CD4-positive, alpha-beta T cell (primary cell): Measurements from ENCODE around the gene CLEC4M. TPM values are rescaled to one million over a fixed set of nuclear protein-coding genes. Genes with fewer than 3 reads are reported as not detected.

Source experiments
- ATAC-seq: fragments of 200-7000 bp; cut with Tn5 transposase; one replicate; pipeline ENCODE4 v1.10.0; 2022; ENCODE audit warnings: mild to moderate bottlenecking; ENCODE audit not compliant: poor library complexity
- CTCF ChIA-PET: fragments of 350-600 bp; sonication (Branson Sonifier 250); formaldehyde crosslinking; loops from one replicate; lab custom pipeline; 2021; ENCODE audit warnings: antibody characterized with exemption, inconsistent platforms; lab: Charles Lee
- POLR2A ChIA-PET: fragments of 350-600 bp; sonication (Branson Sonifier 250); formaldehyde crosslinking; loops from one replicate; lab custom pipeline; 2021; ENCODE audit warnings: antibody characterized with exemption, inconsistent platforms; lab: Charles Lee
- DNase-seq, 14 experiments: peaks; one replicate each; pipeline ENCODE4 v3.0.0-alpha.2; 2013 to 2020; ENCODE audit warnings: mixed read lengths in 2 of 14
- H3K27ac ChIP-seq, 2 donors: one replicate each; pipeline versions ENCODE4 v1.5.1 to v1.7.0; 2013; ENCODE audit warnings: low read length in 2 of 2, low read depth in 1 of 2, mild to moderate bottlenecking in 1 of 2
- H3K27me3 ChIP-seq, 2 experiments: 1 replicate in 1 of 2; 2 replicates in 1 of 2; pipeline versions ENCODE4 v1.6.1 to v1.7.0; 2013; ENCODE audit warnings: low read length in 2 of 2, control low read depth in 1 of 2, mild to moderate bottlenecking in 1 of 2, moderate library complexity in 1 of 2; ENCODE audit not compliant: insufficient read depth in 2 of 2, control insufficient read depth in 1 of 2
- H3K36me3 ChIP-seq: one replicate; pipeline ENCODE4 v1.6.1; 2013; ENCODE audit warnings: low read length, control low read depth; ENCODE audit not compliant: insufficient read depth
- H3K4me1 ChIP-seq: one replicate; pipeline ENCODE4 v1.6.1; 2013; ENCODE audit warnings: low read length, control low read depth; ENCODE audit not compliant: insufficient read depth
- H3K4me3 ChIP-seq: one replicate; pipeline ENCODE4 v1.5.1; 2013; ENCODE audit warnings: mild to moderate bottlenecking, low read length, moderate library complexity
- H3K9me3 ChIP-seq, 2 experiments: 1 replicate in 1 of 2; 2 replicates in 1 of 2; pipeline versions ENCODE4 v1.6.1 to v1.7.0; 2013; ENCODE audit warnings: low read length in 2 of 2, mild to moderate bottlenecking in 2 of 2, control low read depth in 1 of 2, moderate library complexity in 1 of 2; ENCODE audit not compliant: control insufficient read depth in 1 of 2, insufficient read depth in 1 of 2
- H3K27ac Mint-ChIP-seq: one replicate; pipeline ENCODE4 v1.8.0; 2020; ENCODE audit warnings: mixed read lengths
- H3K27me3 Mint-ChIP-seq: one replicate; pipeline ENCODE4 v1.8.0; 2021; ENCODE audit warnings: mixed read lengths
- H3K36me3 Mint-ChIP-seq: one replicate; pipeline ENCODE4 v1.8.0; 2021; ENCODE audit warnings: low read depth, mixed read lengths
- H3K4me1 Mint-ChIP-seq: one replicate; pipeline ENCODE4 v1.8.0; 2021; ENCODE audit warnings: low read depth, mixed read lengths
- H3K4me3 Mint-ChIP-seq: one replicate; pipeline ENCODE4 v1.8.0; 2020; ENCODE audit warnings: mild to moderate bottlenecking, mixed read lengths
- H3K9me3 Mint-ChIP-seq: one replicate; pipeline ENCODE4 v1.8.0; 2020; ENCODE audit warnings: mixed read lengths
- intact Hi-C, 2 experiments: fragments of 100-400 bp; cut with DNase I in 1 of 2; cut with micrococcal nuclease in 1 of 2; formaldehyde crosslinking; loops; one replicate each; pipeline versions ENCODE4 v1.15.1 to v1.9.0; 2023 to 2025; cut with DNase I, micrococcal nuclease
- total RNA-seq, 174 experiments: library from RNA in 2 of 174; stranded (reverse) in 2 of 174; gene quantifications; one replicate each; pipeline ENCODE4 v1.2.3 and lab custom pipeline; 2021 to 2026
- TF ChIP-seq, protein P1 (sequence below): fragments of 200-600 bp; IDR thresholded peaks from one replicate; pipeline ENCODE4 v1.8.0; 2022; ENCODE audit warnings: antibody characterized with exemption, mild to moderate bottlenecking

The CLEC4M gene
- total RNA-seq, 2 experiments from 2014 or later, result not detected

DNA sequence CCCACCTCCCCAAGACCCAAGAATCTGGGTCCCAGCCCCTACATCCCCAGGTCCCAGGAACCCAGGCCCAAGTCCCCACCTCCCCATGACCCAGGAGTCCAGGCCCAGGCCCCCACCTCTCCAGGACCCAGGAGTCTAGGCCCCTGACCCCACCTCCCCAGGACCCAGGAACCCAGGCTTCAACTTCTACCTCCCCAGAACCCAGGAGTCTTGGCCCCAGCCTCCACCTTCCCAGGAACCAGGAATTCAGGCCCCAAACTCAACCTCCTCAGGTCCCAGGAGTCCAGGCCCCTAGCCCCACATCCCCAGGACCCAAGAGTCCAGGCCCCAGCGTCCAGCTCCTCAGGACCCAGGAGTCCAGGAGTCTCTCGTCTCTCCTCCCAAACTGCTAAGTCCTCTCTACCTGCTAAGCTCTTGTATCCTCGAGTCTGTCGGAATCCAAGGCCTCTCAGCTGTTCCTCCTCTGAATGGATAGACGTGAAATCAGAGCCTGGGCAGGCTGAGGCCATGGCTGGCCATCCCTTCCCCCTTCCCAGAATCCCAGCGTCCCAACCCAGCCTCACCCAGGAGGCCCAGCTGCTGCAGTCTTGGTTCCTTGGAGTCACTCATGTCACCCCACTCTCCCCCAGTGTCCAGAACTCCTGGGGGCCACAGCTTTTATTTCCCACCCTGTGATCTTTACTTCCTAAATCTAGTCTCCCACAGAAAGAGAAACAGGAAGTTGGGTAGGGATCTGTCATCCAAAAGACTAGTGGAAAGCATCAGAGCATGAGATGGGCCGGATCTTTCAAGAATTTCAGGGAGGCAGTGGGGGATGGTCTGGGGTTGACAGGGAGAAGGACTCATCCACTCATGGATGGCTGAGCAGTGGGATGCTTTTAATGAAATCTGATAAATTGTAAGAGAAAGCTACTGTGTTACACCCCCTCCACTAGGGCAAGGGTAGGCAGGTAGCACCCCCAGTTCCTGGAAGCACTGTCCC, 15.8 kb upstream of the CLEC4M start, which contains the start of gene CD209:
Gene CD209 (minus strand): TSS at position 632 of the 982 bp plus-strand sequence. CDS start 23 bp downstream, at position 609.
- Mint-ChIP-seq H3K27ac (no peak within 1 kb of the TSS), H3K36me3 (no peaks in the 10 kb centered on the region)
- CTCF ChIA-PET, result no interaction called here

DNA sequence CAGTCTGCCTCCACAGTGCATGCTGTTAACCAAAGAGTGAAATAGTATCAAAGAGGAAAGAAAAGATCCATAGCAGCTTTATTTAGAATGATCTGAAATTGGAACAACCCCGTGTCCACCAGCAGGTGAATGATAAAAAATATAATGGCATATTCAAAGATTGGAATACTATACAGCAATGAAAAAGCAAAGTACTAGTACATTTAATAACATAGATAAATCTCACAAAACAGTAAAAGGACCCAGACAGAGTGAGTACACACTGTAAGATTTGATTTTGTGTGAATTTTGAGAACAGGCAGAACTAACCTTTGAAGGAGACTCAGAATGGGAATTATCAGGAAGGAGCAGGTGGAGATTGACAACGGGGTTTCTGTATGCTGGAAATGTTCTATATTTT, 14.9 kb upstream of the CLEC4M start:
- DNase-seq (no peak), ATAC-seq (no peak)
- peaks cover 5% of the 10 kb centered on the region for H3K4me1 Mint-ChIP-seq
- H3K4me3 Mint-ChIP-seq, result no peak overlapping the region
- no peak overlapping the region for H3K27ac Mint-ChIP-seq
- Histone ChIP-seq H3K36me3 (no peaks in the 10 kb centered on the region), H3K27me3 (no peaks in the 10 kb centered on the region), H3K4me3 (no peak overlapping the region), H3K4me1 (peaks cover 8% of the 10 kb centered on the region), H3K27ac (no peak overlapping the region), H3K9me3 (no peaks in the 10 kb centered on the region)
- TF ChIP-seq, protein P1, sequence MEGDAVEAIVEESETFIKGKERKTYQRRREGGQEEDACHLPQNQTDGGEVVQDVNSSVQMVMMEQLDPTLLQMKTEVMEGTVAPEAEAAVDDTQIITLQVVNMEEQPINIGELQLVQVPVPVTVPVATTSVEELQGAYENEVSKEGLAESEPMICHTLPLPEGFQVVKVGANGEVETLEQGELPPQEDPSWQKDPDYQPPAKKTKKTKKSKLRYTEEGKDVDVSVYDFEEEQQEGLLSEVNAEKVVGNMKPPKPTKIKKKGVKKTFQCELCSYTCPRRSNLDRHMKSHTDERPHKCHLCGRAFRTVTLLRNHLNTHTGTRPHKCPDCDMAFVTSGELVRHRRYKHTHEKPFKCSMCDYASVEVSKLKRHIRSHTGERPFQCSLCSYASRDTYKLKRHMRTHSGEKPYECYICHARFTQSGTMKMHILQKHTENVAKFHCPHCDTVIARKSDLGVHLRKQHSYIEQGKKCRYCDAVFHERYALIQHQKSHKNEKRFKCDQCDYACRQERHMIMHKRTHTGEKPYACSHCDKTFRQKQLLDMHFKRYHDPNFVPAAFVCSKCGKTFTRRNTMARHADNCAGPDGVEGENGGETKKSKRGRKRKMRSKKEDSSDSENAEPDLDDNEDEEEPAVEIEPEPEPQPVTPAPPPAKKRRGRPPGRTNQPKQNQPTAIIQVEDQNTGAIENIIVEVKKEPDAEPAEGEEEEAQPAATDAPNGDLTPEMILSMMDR, result no peak
- H3K9me3 Mint-ChIP-seq, result peaks cover 2% of the 10 kb centered on the region
- no peaks in the 10 kb centered on the region for H3K36me3 Mint-ChIP-seq
- intact Hi-C loops, result no loop called here
- peaks cover 18% of the 10 kb centered on the region for H3K27me3 Mint-ChIP-seq
- POLR2A ChIA-PET, result no interaction called here
- CTCF ChIA-PET, result no interaction called here

More for the DNA sequence above, 15.8 kb upstream of the CLEC4M start, which contains the start of gene CD209:
- H3K4me1 ChIP-seq, result peaks cover 8% of the 10 kb centered on the region
- no peaks in the 10 kb centered on the region for H3K36me3 ChIP-seq
- peak in 1 of 14 experiments; percentile 29 for DNase-seq
- no peak within 1 kb of the TSS for H3K4me3 ChIP-seq
- Mint-ChIP-seq H3K27me3 (peaks cover 21% of the 10 kb centered on the region), H3K9me3 (peaks cover 2% of the 10 kb centered on the region), H3K4me1 (peaks cover 5% of the 10 kb centered on the region), H3K4me3 (no peak within 1 kb of the TSS)
- no peaks in the 10 kb centered on the region for H3K9me3 ChIP-seq
- no peak within 1 kb of the TSS for H3K27ac ChIP-seq
- TF ChIP-seq, protein P1, result no peak
- H3K27me3 ChIP-seq, result no peaks in the 10 kb centered on the region
- POLR2A ChIA-PET, result no interaction called here
- intact Hi-C loops, result no loop called here
- ATAC-seq, result no peak

DNA sequence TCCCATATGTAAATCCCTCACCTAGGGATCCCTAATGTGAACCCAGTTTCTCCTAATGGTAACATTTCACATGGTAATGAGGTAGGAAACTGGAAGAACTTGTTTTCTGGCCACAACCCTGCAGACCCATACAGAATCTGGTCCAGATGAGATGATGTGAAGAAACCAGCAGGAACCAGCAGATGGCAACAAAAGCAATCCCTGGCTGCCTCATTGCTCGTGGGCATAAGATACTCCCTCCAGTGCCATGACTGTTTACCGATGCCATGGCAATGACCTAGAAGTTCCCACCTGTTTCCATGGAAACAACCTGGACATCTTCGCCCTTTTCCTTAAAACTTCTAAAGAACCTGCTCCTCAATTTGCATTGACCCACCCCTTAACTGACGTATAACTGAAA, 14.3 kb upstream of the CLEC4M start:
- Histone ChIP-seq H3K4me1 (peaks cover 8% of the 10 kb centered on the region), H3K36me3 (no peaks in the 10 kb centered on the region), H3K4me3 (no peak overlapping the region), H3K27ac (no peak overlapping the region), H3K9me3 (no peaks in the 10 kb centered on the region), H3K27me3 (no peaks in the 10 kb centered on the region)
- Mint-ChIP-seq H3K4me1 (peaks cover 5% of the 10 kb centered on the region), H3K4me3 (no peak overlapping the region), H3K9me3 (peaks cover 2% of the 10 kb centered on the region), H3K36me3 (no peaks in the 10 kb centered on the region), H3K27ac (no peak overlapping the region), H3K27me3 (peaks cover 15% of the 10 kb centered on the region)
- intact Hi-C loops, result no loop called here
- DNase-seq (peak in 2 of 14 experiments; percentile 20 to 23), ATAC-seq (no peak)
- TF ChIP-seq, protein P1, result no peak
- ChIA-PET CTCF (no interaction called here), POLR2A (no interaction called here)
